HCT116 (cell line): ENCODE results near the gene ANKRD2. TPM values are rescaled to one million over a fixed set of nuclear protein-coding genes. Genes with fewer than 3 reads are reported as not detected.

ENCODE experiments used
- ATAC-seq: fragments of 200-7000 bp; cut with Tn5 transposase; 2 replicates; pipeline ENCODE4 v1.9.1; 2020; ENCODE audit warnings: mild to moderate bottlenecking, moderate library complexity
- BruUV-seq: library from RNA; stranded (reverse); fragments of 400-500 nt; replicated peaks from 2 replicates; lab custom pipeline; 2021; lab: Mats Ljungman, UMichigan
- CTCF ChIA-PET: fragments of 300-600 bp; sonication (Branson Sonifier 250); formaldehyde crosslinking; loops from one replicate; lab custom pipeline; 2021; ENCODE audit warnings: antibody characterized with exemption; lab: Charles Lee
- POLR2A ChIA-PET: fragments of 300-600, 350-600 bp; sonication (Branson Sonifier 250); formaldehyde crosslinking; loops from one replicate; lab custom pipeline; 2021; ENCODE audit warnings: antibody characterized with exemption; lab: Charles Lee
- RAD21 ChIA-PET, 2 experiments: fragments of 300-600 bp; sonication (Branson Sonifier 250); formaldehyde crosslinking; loops; one replicate each; lab custom pipeline; 2023; ENCODE audit warnings: low total read pairs in 2 of 2; ENCODE audit not compliant: uncharacterized antibody in 2 of 2, unreplicated experiment in 2 of 2, low non-redundant PET in 1 of 2; lab: Charles Lee
- DNase-seq: peaks from one replicate; pipeline ENCODE4 v3.0.0-alpha.2; 2010; ENCODE audit warnings: low read depth, low spot score
- H2AFZ ChIP-seq: fragments of 200-600 bp; shearing (Covaris generic), sonication (generic); 2 replicates; pipeline ENCODE4 v1.6.1; 2017; ENCODE audit warnings: low read depth, mixed run types, mixed read lengths, antibody characterized with exemption, low read length; ENCODE audit not compliant: poor library complexity, severe bottlenecking
- H3K27ac ChIP-seq: 2 replicates; pipeline ENCODE4 v1.5.1; 2012; ENCODE audit warnings: low read depth, low read length
- H3K27me3 ChIP-seq: fragments of 200-600 bp; sonication (generic); 2 replicates; pipeline ENCODE4 v1.6.1; 2016; ENCODE audit warnings: mixed run types, low read length, mixed read lengths; ENCODE audit not compliant: insufficient read depth
- H3K36me3 ChIP-seq, 2 experiments: fragments of 200-500 bp in 1 of 2; fragments of 200-600 bp in 1 of 2; sonication (Bioruptor generic) in 1 of 2; sonication (generic) in 1 of 2; 2 replicates each; pipeline versions ENCODE4 v1.5.1 to v1.6.1; 2014 to 2016; ENCODE audit warnings: low read length in 2 of 2, inconsistent platforms in 1 of 2, mixed read lengths in 1 of 2, mixed run types in 1 of 2; ENCODE audit not compliant: insufficient read depth in 2 of 2, control insufficient read depth in 1 of 2
- H3K4me1 ChIP-seq, 2 experiments: fragments of 200-600 bp in 1 of 2; sonication (generic) in 1 of 2; 2 replicates each; pipeline versions ENCODE4 v1.5.1 to v1.6.1; 2012 to 2017; ENCODE audit warnings: low read length in 2 of 2, inconsistent platforms in 1 of 2, mild to moderate bottlenecking in 1 of 2, mixed read lengths in 1 of 2, mixed run types in 1 of 2, moderate library complexity in 1 of 2; ENCODE audit not compliant: insufficient read depth in 2 of 2, control insufficient read depth in 1 of 2
- H3K4me2 ChIP-seq: fragments of 200-600 bp; sonication (generic); 2 replicates; pipeline ENCODE4 v1.6.1; 2017; ENCODE audit warnings: mixed run types, low read length, mixed read lengths
- H3K4me3 ChIP-seq, 2 experiments: fragments of 200-600 bp in 1 of 2; sonication (generic) in 1 of 2; replicated peaks in 1 of 2; 2 replicates each; pipeline ENCODE4 v1.5.1; 2011 to 2016; ENCODE audit warnings: low read length in 2 of 2, control low read depth in 1 of 2, low read depth in 1 of 2, mild to moderate bottlenecking in 1 of 2, mixed read lengths in 1 of 2, mixed run types in 1 of 2
- H3K79me2 ChIP-seq: fragments of 200-600 bp; sonication (generic); 2 replicates; pipeline ENCODE4 v1.6.1; 2017; ENCODE audit warnings: mild to moderate bottlenecking, mixed run types, low read length, moderate library complexity, mixed read lengths; ENCODE audit not compliant: insufficient read depth
- H3K9ac ChIP-seq: fragments of 200-600 bp; sonication (generic); 2 replicates; pipeline ENCODE4 v1.6.1; 2016; ENCODE audit warnings: low read length, mixed read lengths
- H3K9me2 ChIP-seq: fragments of 200-600 bp; sonication (generic), shearing (Covaris generic); 2 replicates; pipeline ENCODE4 v1.6.1; 2017; ENCODE audit warnings: mixed run types, mild to moderate bottlenecking, moderate library complexity; ENCODE audit not compliant: insufficient read depth
- H3K9me3 ChIP-seq, 2 experiments: fragments of 200-500 bp in 1 of 2; fragments of 200-600 bp in 1 of 2; sonication (Bioruptor generic) in 1 of 2; sonication (generic) in 1 of 2; 2 replicates each; pipeline ENCODE4 v1.6.1; 2014 to 2017; ENCODE audit warnings: low read length in 2 of 2, mixed read lengths in 2 of 2, inconsistent platforms in 1 of 2, low read depth in 1 of 2, mild to moderate bottlenecking in 1 of 2, mixed run types in 1 of 2, moderate library complexity in 1 of 2; ENCODE audit not compliant: control insufficient read depth in 1 of 2, insufficient read depth in 1 of 2
- H4K20me1 ChIP-seq: fragments of 200-600 bp; sonication (generic), shearing (Covaris generic); 2 replicates; pipeline ENCODE4 v1.6.1; 2017; ENCODE audit warnings: mixed run types, mild to moderate bottlenecking, moderate library complexity; ENCODE audit not compliant: insufficient read depth
- ATF3 ChIP-seq: IDR thresholded peaks from 2 replicates; pipeline ENCODE4 v1.6.1; 2012
- CBX3 ChIP-seq: IDR thresholded peaks from 2 replicates; pipeline ENCODE4 v1.6.1; 2012; ENCODE audit warnings: low read depth
- CEBPB ChIP-seq: IDR thresholded peaks from 2 replicates; pipeline ENCODE4 v1.6.1; 2012; ENCODE audit warnings: low read depth
- CTCF ChIP-seq, 3 experiments: fragments of 200-600 bp in 1 of 3; sonication (generic) in 1 of 3; IDR thresholded peaks in 2 of 3; conservative IDR thresholded peaks in 1 of 3; 2 replicates each; pipeline ENCODE4 v1.5.1; 2012 to 2017; ENCODE audit warnings: low read depth in 2 of 3, low read length in 2 of 3, antibody characterized with exemption in 1 of 3, borderline replicate concordance in 1 of 3, control low read depth in 1 of 3, mild to moderate bottlenecking in 1 of 3, mixed read lengths in 1 of 3, mixed run types in 1 of 3, moderate library complexity in 1 of 3; ENCODE audit not compliant: insufficient read depth in 1 of 3
- ELF1 ChIP-seq: IDR thresholded peaks from 2 replicates; pipeline ENCODE4 v1.6.1; 2012; ENCODE audit warnings: low read depth, borderline replicate concordance
- EZH2 ChIP-seq: fragments of 200-600 bp; sonication (generic); IDR thresholded peaks from 2 replicates; pipeline ENCODE4 v1.6.1; 2017; ENCODE audit warnings: antibody characterized with exemption, mixed run types
- FOSL1 ChIP-seq: IDR thresholded peaks from 2 replicates; pipeline ENCODE4 v1.6.1; 2012; ENCODE audit warnings: low read depth
- JUND ChIP-seq: IDR thresholded peaks from 2 replicates; pipeline ENCODE4 v1.6.1; 2012
- MAX ChIP-seq: IDR thresholded peaks from 2 replicates; pipeline ENCODE4 v1.6.1; 2012
- POLR2A ChIP-seq: IDR thresholded peaks from 2 replicates; pipeline ENCODE4 v1.7.0; 2011; ENCODE audit warnings: borderline replicate concordance; ENCODE audit not compliant: insufficient read depth, insufficient read length; ENCODE audit errors: extremely low read depth
- POLR2AphosphoS5 ChIP-seq: IDR thresholded peaks from 2 replicates; pipeline ENCODE4 v1.6.1; 2011; ENCODE audit warnings: mild to moderate bottlenecking, low read depth, low read length, moderate library complexity
- RAD21 ChIP-seq: IDR thresholded peaks from 2 replicates; pipeline ENCODE4 v1.6.1; 2012; ENCODE audit warnings: low read depth, mild to moderate bottlenecking
- REST ChIP-seq: IDR thresholded peaks from 2 replicates; pipeline ENCODE4 v1.6.1; 2012; ENCODE audit warnings: low read depth
- SP1 ChIP-seq: IDR thresholded peaks from 2 replicates; pipeline ENCODE4 v1.6.1; 2012; ENCODE audit warnings: low read depth
- SRF ChIP-seq: IDR thresholded peaks from 2 replicates; pipeline ENCODE4 v1.6.1; 2012; ENCODE audit warnings: low read depth
- TCF7L2 ChIP-seq: IDR thresholded peaks from 2 replicates; pipeline ENCODE4 v1.7.0; 2011; ENCODE audit warnings: borderline replicate concordance, inconsistent platforms; ENCODE audit not compliant: insufficient read depth, insufficient read length; ENCODE audit errors: extremely low read depth
- YY1 ChIP-seq: IDR thresholded peaks from 2 replicates; pipeline ENCODE4 v1.6.1; 2011; ENCODE audit warnings: low read length, low read depth, moderate library complexity, mild to moderate bottlenecking; ENCODE audit not compliant: insufficient replicate concordance; ENCODE audit errors: extremely low read depth
- ZFX ChIP-seq: fragments of 450-650 bp; IDR thresholded peaks from 2 replicates; pipeline ENCODE4 v1.6.1; 2017
- intact Hi-C: fragments of 100-400 bp; cut with micrococcal nuclease; formaldehyde crosslinking; loops from 2 replicates; pipeline ENCODE4 v1.10.0; 2022
- total RNA-seq: library from RNA; stranded (reverse); gene quantifications from one replicate; pipeline ENCODE4 v1.2.1, GENCODE V29; 2021; ENCODE audit not compliant: unreplicated experiment
- TF ChIP-seq, protein P1 (sequence below): IDR thresholded peaks from 2 replicates; pipeline ENCODE4 v1.6.1; 2011; ENCODE audit warnings: mild to moderate bottlenecking, low read length, moderate library complexity; ENCODE audit not compliant: insufficient replicate concordance; ENCODE audit errors: extremely low read depth

Gene ANKRD2
- total RNA-seq, 1 experiment from 2014 or later, result 0.15 TPM

- no peak overlapping the region for H3K4me2 ChIP-seq
- H3K27me3 ChIP-seq, result no peaks in the 10 kb centered on the region
- no peak for DNase-seq
- peaks cover 27 to 30% of the 10 kb centered on the region in 2 experiments for H3K4me1 ChIP-seq
- ATAC-seq, result no peak
- intact Hi-C loops, result no loop called here
- no peak overlapping the region for H3K9ac ChIP-seq
- H3K9me3 ChIP-seq, result no peaks in the 10 kb centered on the region
- H3K79me2 ChIP-seq, result no peaks in the 10 kb centered on the region
- no peak overlapping the region for H2AFZ ChIP-seq
- H3K36me3 ChIP-seq, result no peaks in the 10 kb centered on the region
- H4K20me1 ChIP-seq, result no peaks in the 10 kb centered on the region
- POLR2A ChIA-PET, result no interaction called here
- RAD21 ChIA-PET, result no interaction called here
- H3K27ac ChIP-seq, result no peak overlapping the region
- no TSS peak for BruUV-seq
- H3K4me3 ChIP-seq, result no peak overlapping the region
- CTCF ChIA-PET, result no interaction called here
- no peaks in the 10 kb centered on the region for H3K9me2 ChIP-seq
- TF ChIP-seq FOSL1, result no peak
- no peak for TF ChIP-seq EZH2
- no peak for TF ChIP-seq ZFX
- no peak for TF ChIP-seq MAX
- TF ChIP-seq ATF3, result no peak
- no peak for TF ChIP-seq RAD21
- no peak for TF ChIP-seq CBX3
- no peak for TF ChIP-seq REST
- no peak for TF ChIP-seq POLR2AphosphoS5
- TF ChIP-seq CEBPB, result no peak
- no peak for TF ChIP-seq TCF7L2
- TF ChIP-seq, protein P1, sequence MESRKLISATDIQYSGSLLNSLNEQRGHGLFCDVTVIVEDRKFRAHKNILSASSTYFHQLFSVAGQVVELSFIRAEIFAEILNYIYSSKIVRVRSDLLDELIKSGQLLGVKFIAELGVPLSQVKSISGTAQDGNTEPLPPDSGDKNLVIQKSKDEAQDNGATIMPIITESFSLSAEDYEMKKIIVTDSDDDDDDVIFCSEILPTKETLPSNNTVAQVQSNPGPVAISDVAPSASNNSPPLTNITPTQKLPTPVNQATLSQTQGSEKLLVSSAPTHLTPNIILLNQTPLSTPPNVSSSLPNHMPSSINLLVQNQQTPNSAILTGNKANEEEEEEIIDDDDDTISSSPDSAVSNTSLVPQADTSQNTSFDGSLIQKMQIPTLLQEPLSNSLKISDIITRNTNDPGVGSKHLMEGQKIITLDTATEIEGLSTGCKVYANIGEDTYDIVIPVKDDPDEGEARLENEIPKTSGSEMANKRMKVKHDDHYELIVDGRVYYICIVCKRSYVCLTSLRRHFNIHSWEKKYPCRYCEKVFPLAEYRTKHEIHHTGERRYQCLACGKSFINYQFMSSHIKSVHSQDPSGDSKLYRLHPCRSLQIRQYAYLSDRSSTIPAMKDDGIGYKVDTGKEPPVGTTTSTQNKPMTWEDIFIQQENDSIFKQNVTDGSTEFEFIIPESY, result no peak
- no peak for TF ChIP-seq POLR2A
- no peak for TF ChIP-seq YY1
- no peak for TF ChIP-seq SP1
- no peak for TF ChIP-seq CTCF (IDR thresholded peaks at IDR 0.05 in 2 of 3, conservative IDR thresholded peaks at IDR 0.05 in 1 of 3; ENCODE audit: borderline replicate concordance in 1 of 3, insufficient read depth in 1 of 3, low read depth in 2 of 3, low read length in 2 of 3)
- TF ChIP-seq JUND, result no peak
- no peak for TF ChIP-seq ELF1
- TF ChIP-seq SRF, result no peak
- TF ChIP-seq, all 23 proteins: peak for 0
These were observed 28.0 kb downstream of the ANKRD2 start for GRCh38 chr10:97600616-97601015.
